Common myeloid progenitor, CD34-positive (primary cell): Measurements from ENCODE around the gene COG7.
A peak's percentile ranks its signal among the peaks of the same experiment; 100 is the strongest.
"Not testable (repeated sequence)": the region's sequence is repeated elsewhere in the genome, so short reads cannot be mapped to it uniquely, and the experiment has no call there.

Source experiments
- CTCF ChIA-PET: fragments of 350-600 bp; sonication (Branson Sonifier 250); formaldehyde crosslinking; loops from one replicate; lab custom pipeline; 2021; ENCODE audit warnings: antibody characterized with exemption; lab: Charles Lee
- POLR2A ChIA-PET: fragments of 350-600 bp; sonication (Branson Sonifier 250); formaldehyde crosslinking; loops from one replicate; lab custom pipeline; 2021; ENCODE audit warnings: antibody characterized with exemption; lab: Charles Lee
- DNase-seq, 3 donors: peaks; one replicate each; pipeline versions ENCODE4 v3.0.0 to v3.0.0-alpha.2; 2013
- H3K27ac ChIP-seq, 2 experiments: 1 replicate in 1 of 2; 2 replicates in 1 of 2; pipeline ENCODE4 v1.7.0; 2013; ENCODE audit warnings: inconsistent platforms in 2 of 2, low read length in 2 of 2, mild to moderate bottlenecking in 2 of 2, low read depth in 1 of 2, moderate library complexity in 1 of 2; ENCODE audit not compliant: severe bottlenecking in 2 of 2, insufficient read depth in 1 of 2, poor library complexity in 1 of 2
- H3K27me3 ChIP-seq, 5 experiments: replicated peaks in 2 of 5; 1 replicate in 3 of 5; 2 replicates in 2 of 5; pipeline versions ENCODE4 v1.6.1 to v1.7.0; 2013; ENCODE audit warnings: low read length in 4 of 5, mild to moderate bottlenecking in 2 of 5, moderate library complexity in 2 of 5, inconsistent platforms in 1 of 5; ENCODE audit not compliant: insufficient read depth in 5 of 5, control insufficient read depth in 4 of 5
- H3K36me3 ChIP-seq, 4 experiments: 1 replicate in 2 of 4; 2 replicates in 2 of 4; pipeline versions ENCODE4 v1.6.1 to v1.7.0; 2013; ENCODE audit warnings: low read length in 3 of 4, control low read depth in 1 of 4, mild to moderate bottlenecking in 1 of 4; ENCODE audit not compliant: control insufficient read depth in 4 of 4, insufficient read depth in 4 of 4
- H3K4me1 ChIP-seq, 4 experiments: 1 replicate in 3 of 4; 2 replicates in 1 of 4; pipeline versions ENCODE4 v1.6.1 to v1.7.1; 2013; ENCODE audit warnings: low read length in 3 of 4, mild to moderate bottlenecking in 3 of 4, control low read depth in 1 of 4, inconsistent platforms in 1 of 4, moderate library complexity in 1 of 4; ENCODE audit not compliant: control insufficient read depth in 4 of 4, insufficient read depth in 4 of 4; ENCODE audit errors: control extremely low read depth in 1 of 4
- H3K4me3 ChIP-seq, 7 experiments: 1 replicate in 4 of 7; 2 replicates in 3 of 7; pipeline versions ENCODE4 v1.5.1 to v1.7.0; 2013; ENCODE audit warnings: mild to moderate bottlenecking in 7 of 7, low read length in 6 of 7, moderate library complexity in 6 of 7, inconsistent platforms in 2 of 7, low read depth in 2 of 7, control low read depth in 1 of 7; ENCODE audit not compliant: insufficient read depth in 4 of 7, control insufficient read depth in 1 of 7; ENCODE audit errors: extremely low read depth in 1 of 7
- H3K9me3 ChIP-seq, 5 experiments: 1 replicate in 4 of 5; 2 replicates in 1 of 5; pipeline versions ENCODE4 v1.6.1 to v1.7.1; 2013; ENCODE audit warnings: low read length in 4 of 5, mild to moderate bottlenecking in 2 of 5, inconsistent platforms in 1 of 5, low read depth in 1 of 5, moderate library complexity in 1 of 5; ENCODE audit not compliant: control insufficient read depth in 4 of 5, insufficient read depth in 2 of 5; ENCODE audit errors: control extremely low read depth in 1 of 5
- WGBS: methylation state at CpG from one replicate; pipeline ENCODE4 v1.1.5; 2013; ENCODE audit not compliant: insufficient coverage; 5-methylcytosine and 5-hydroxymethylcytosine counted together

COG7 gene

GRCh38 chr16:23453338-23454052 is 506 bp upstream of the COG7 start:
- Histone ChIP-seq H3K4me3 (peak overlapping the region; percentile 77 to 99 (median 91)), H3K9me3 (no peaks in the 10 kb centered on the region), H3K4me1 (peaks cover 6 to 16% (median 12%) of the 10 kb centered on the region in 4 experiments), H3K36me3 (no peaks in the 10 kb centered on the region), H3K27ac (peak overlapping the region in 1 of 2 experiments; percentile 89), H3K27me3 (no peaks in the 10 kb centered on the region)
- POLR2A ChIA-PET, result no interaction called here
- CTCF ChIA-PET, result interaction anchor here (1.2 to 9.8 kb wide), 3 partner anchors 8 to 18 kb away, joined by 4 to 71 read pairs (median 6); no protein-coding TSS in a partner anchor
- DNase-seq, result no peak
- WGBS, result 42% methylated on average over 22 of the region's 37 CpGs

GRCh38 chr16:23452221-23452571 is 793 bp downstream of the COG7 start:
- 6% methylated on average over 10 of the region's 10 CpGs for WGBS
- DNase-seq, result no peak
- ChIA-PET CTCF (interaction anchor here (0.7 to 9.8 kb wide), 3 partner anchors 9 to 99 kb away, joined by 3 to 71 read pairs (median 4); no protein-coding TSS in a partner anchor), POLR2A (no interaction called here)
- Histone ChIP-seq H3K9me3 (no peaks in the 10 kb centered on the region), H3K27me3 (no peaks in the 10 kb centered on the region), H3K27ac (peak overlapping the region in 1 of 2 experiments; percentile 89), H3K36me3 (no peaks in the 10 kb centered on the region), H3K4me1 (peaks cover 6 to 16% (median 12%) of the 10 kb centered on the region in 4 experiments), H3K4me3 (peak overlapping the region; percentile 77 to 99 (median 91))

GRCh38 chr16:23448392-23448791 is 4.6 kb downstream of the COG7 start:
- ChIA-PET CTCF (interaction anchor here (0.6 to 9.8 kb wide), 2 partner anchors 8 to 13 kb away, joined by 3 to 71 read pairs; no protein-coding TSS in a partner anchor), POLR2A (no interaction called here)
- H3K27ac ChIP-seq, result no peak overlapping the region
- peaks cover 2 to 21% (median 16%) of the 10 kb centered on the region in 4 experiments for H3K36me3 ChIP-seq
- no peak overlapping the region for H3K4me3 ChIP-seq
- 96% methylated on average over 2 of the region's 4 CpGs for WGBS
- DNase-seq, result no peak
- peaks cover 6 to 13% (median 8%) of the 10 kb centered on the region in 4 experiments for H3K4me1 ChIP-seq
- H3K27me3 ChIP-seq, result no peaks in the 10 kb centered on the region
- H3K9me3 ChIP-seq, result no peaks in the 10 kb centered on the region

- peaks cover 4 to 33% (median 27%) of the 10 kb centered on the region in 4 experiments for H3K36me3 ChIP-seq
- WGBS, result 93% methylated on average over 5 of the region's 7 CpGs
Measured at GRCh38 chr16:23437542-23437941, 15.4 kb downstream of the COG7 start.

GRCh38 chr16:23436951-23437350 is 16.0 kb downstream of the COG7 start:
- H3K9me3 ChIP-seq, result no peaks in the 10 kb centered on the region
- DNase-seq, result peak in 2 of 3 donors; percentile 11 to 17
- H3K4me1 ChIP-seq, result peaks cover 0 to 20% (median 10%) of the 10 kb centered on the region in 4 experiments
- CTCF ChIA-PET, result interaction anchor here (1.0 to 5.3 kb wide), 3 partner anchors 12 to 120 kb away, joined by 3 to 71 read pairs (median 10); partner anchors contain the start of genes COG7, EARS2 and UBFD1
- 100% methylated on average over 4 of the region's 4 CpGs for WGBS
- H3K4me3 ChIP-seq, result no peak overlapping the region
- no peaks in the 10 kb centered on the region for H3K27me3 ChIP-seq
- peak overlapping the region in 1 of 2 experiments; percentile 22 for H3K27ac ChIP-seq
- POLR2A ChIA-PET, result no interaction called here
- peaks cover 5 to 35% (median 31%) of the 10 kb centered on the region in 4 experiments for H3K36me3 ChIP-seq

More at GRCh38 chr16:23437542-23437941, 15.4 kb downstream of the COG7 start:
- H3K9me3 ChIP-seq, DNase-seq, H3K4me3 ChIP-seq, H3K27ac ChIP-seq, POLR2A ChIA-PET, H3K27me3 ChIP-seq: not testable (repeated sequence)
- H3K4me1 ChIP-seq, result peaks cover 0 to 20% (median 10%) of the 10 kb centered on the region in 4 experiments
- CTCF ChIA-PET, result interaction anchor here (3.1 to 5.3 kb wide), 2 partner anchors 12 kb away, joined by 10 to 71 read pairs; partner anchors contain the start of gene COG7

GRCh38 chr16:23435500-23435899 is 17.5 kb downstream of the COG7 start:
- CTCF ChIA-PET, result interaction anchor here (0.6 to 5.3 kb wide), 23 partner anchors 10 to 663 kb away, joined by 3 to 71 read pairs (median 4); partner anchors contain the start of genes COG7 and SCNN1G
- WGBS, result 0% methylated on average over 1 of the region's 6 CpGs
- POLR2A ChIA-PET, result no interaction called here
- no peaks in the 10 kb centered on the region for H3K9me3 ChIP-seq
- H3K36me3 ChIP-seq, result peaks cover 7 to 34% (median 29%) of the 10 kb centered on the region in 4 experiments
- no peaks in the 10 kb centered on the region for H3K27me3 ChIP-seq
- H3K27ac ChIP-seq, result no peak overlapping the region
- DNase-seq, result peak; percentile 72 to 83 (median 79)
- H3K4me1 ChIP-seq, result peaks cover 0 to 20% (median 10%) of the 10 kb centered on the region in 4 experiments
- H3K4me3 ChIP-seq, result peak overlapping the region in 1 of 7 experiments; percentile 28
